Neural cell (in vitro differentiated cells): Measurements from ENCODE around the gene CRTC1.

ENCODE experiments used
- EZH2 ChIP-seq: fragments of 200-600, 300-800 bp; shearing (Covaris generic), sonication (generic); IDR thresholded peaks from 2 replicates; pipeline ENCODE4 v1.6.1; 2014; ENCODE audit warnings: antibody characterized with exemption, low read length, borderline replicate concordance, mild to moderate bottlenecking; ENCODE audit not compliant: insufficient read depth, poor library complexity, severe bottlenecking
- POLR2AphosphoS5 ChIP-seq: IDR thresholded peaks from 2 replicates; pipeline ENCODE4 v1.6.1; 2012
- RAD21 ChIP-seq: fragments of 450-650 bp; conservative IDR thresholded peaks from 2 replicates; pipeline ENCODE4 v1.6.1; 2014; ENCODE audit warnings: antibody characterized with exemption, mild to moderate bottlenecking, moderate library complexity
- TF ChIP-seq, protein P1 (sequence below): fragments of 450-650 bp; IDR thresholded peaks from 2 replicates; pipeline ENCODE4 v1.5.1; 2014; ENCODE audit warnings: antibody characterized with exemption, mild to moderate bottlenecking, moderate library complexity; ENCODE audit not compliant: poor library complexity, severe bottlenecking
- TF ChIP-seq, protein P2 (sequence below): IDR thresholded peaks from 2 replicates; pipeline ENCODE4 v1.6.1; 2012; ENCODE audit warnings: borderline replicate concordance

DNA sequence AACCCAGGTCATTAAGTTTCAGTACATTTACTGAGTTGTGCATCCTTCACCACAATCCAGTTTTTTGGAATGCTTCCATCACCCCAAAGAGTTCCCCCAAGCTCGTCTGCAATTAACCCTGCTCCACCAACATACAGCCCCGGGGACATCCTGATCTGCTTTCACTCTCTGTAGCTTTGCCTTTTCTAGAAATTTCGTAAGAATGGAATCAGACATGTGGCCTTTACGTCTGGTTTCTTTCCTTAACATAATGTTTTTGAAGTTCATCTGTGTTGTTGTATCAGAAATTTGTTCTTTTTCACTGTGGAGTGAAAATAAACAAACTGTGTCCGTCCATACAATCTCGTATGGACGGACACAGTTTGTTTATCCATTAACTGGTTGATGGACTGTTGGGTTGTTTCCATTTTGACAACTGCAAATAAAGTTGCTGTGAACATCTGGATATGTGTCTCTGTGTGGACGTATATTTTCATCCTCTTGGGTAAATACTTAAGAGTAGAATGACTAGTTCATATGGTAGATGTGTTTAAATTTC is 43.7 kb upstream of the CRTC1 start:
- TF ChIP-seq, protein P1, sequence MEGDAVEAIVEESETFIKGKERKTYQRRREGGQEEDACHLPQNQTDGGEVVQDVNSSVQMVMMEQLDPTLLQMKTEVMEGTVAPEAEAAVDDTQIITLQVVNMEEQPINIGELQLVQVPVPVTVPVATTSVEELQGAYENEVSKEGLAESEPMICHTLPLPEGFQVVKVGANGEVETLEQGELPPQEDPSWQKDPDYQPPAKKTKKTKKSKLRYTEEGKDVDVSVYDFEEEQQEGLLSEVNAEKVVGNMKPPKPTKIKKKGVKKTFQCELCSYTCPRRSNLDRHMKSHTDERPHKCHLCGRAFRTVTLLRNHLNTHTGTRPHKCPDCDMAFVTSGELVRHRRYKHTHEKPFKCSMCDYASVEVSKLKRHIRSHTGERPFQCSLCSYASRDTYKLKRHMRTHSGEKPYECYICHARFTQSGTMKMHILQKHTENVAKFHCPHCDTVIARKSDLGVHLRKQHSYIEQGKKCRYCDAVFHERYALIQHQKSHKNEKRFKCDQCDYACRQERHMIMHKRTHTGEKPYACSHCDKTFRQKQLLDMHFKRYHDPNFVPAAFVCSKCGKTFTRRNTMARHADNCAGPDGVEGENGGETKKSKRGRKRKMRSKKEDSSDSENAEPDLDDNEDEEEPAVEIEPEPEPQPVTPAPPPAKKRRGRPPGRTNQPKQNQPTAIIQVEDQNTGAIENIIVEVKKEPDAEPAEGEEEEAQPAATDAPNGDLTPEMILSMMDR: no peak
- TF ChIP-seq EZH2 (no peak), POLR2AphosphoS5 (no peak), RAD21 (no peak)
- TF ChIP-seq, protein P2, sequence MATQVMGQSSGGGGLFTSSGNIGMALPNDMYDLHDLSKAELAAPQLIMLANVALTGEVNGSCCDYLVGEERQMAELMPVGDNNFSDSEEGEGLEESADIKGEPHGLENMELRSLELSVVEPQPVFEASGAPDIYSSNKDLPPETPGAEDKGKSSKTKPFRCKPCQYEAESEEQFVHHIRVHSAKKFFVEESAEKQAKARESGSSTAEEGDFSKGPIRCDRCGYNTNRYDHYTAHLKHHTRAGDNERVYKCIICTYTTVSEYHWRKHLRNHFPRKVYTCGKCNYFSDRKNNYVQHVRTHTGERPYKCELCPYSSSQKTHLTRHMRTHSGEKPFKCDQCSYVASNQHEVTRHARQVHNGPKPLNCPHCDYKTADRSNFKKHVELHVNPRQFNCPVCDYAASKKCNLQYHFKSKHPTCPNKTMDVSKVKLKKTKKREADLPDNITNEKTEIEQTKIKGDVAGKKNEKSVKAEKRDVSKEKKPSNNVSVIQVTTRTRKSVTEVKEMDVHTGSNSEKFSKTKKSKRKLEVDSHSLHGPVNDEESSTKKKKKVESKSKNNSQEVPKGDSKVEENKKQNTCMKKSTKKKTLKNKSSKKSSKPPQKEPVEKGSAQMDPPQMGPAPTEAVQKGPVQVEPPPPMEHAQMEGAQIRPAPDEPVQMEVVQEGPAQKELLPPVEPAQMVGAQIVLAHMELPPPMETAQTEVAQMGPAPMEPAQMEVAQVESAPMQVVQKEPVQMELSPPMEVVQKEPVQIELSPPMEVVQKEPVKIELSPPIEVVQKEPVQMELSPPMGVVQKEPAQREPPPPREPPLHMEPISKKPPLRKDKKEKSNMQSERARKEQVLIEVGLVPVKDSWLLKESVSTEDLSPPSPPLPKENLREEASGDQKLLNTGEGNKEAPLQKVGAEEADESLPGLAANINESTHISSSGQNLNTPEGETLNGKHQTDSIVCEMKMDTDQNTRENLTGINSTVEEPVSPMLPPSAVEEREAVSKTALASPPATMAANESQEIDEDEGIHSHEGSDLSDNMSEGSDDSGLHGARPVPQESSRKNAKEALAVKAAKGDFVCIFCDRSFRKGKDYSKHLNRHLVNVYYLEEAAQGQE: no peak
